HuH-7.5 (cell line): ENCODE measurements around the gene NSD2.
A peak's percentile ranks its signal among the peaks of the same experiment; 100 is the strongest.
"Not testable (repeated sequence)": the region's sequence is repeated elsewhere in the genome, so short reads cannot be mapped to it uniquely, and the experiment has no call there.

ENCODE experiments used
- DNase-seq: peaks from one replicate; pipeline ENCODE4 v3.0.0; 2011; ENCODE audit warnings: low spot score

Gene NSD2

GRCh38 chr4:1842339-1842895 lies 28.8 kb upstream of the NSD2 start:
- DNase-seq, result no peak

DNA sequence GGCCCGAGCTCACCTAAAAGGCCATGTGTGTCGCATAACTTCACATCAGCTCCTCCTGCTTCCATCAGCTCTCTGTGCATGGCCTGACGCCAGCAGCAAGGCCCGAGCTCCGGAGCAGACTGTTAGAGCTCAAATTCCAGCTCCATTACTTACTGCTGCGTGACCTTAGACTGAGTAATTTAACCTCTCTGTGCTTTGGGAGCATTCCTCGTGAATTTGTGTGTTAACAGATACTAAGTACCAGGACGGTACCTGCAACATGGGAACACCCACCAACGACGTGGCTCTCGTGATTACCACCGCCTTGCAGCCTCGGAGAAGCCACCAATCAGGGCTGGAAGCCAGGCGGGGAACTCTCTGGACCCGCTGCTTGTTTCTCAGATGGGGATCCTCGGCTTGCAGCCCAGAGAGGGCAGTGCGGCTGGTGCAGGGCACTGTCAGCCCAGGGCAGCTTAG lies 28.2 kb upstream of the NSD2 start:
- no peak for DNase-seq

DNA sequence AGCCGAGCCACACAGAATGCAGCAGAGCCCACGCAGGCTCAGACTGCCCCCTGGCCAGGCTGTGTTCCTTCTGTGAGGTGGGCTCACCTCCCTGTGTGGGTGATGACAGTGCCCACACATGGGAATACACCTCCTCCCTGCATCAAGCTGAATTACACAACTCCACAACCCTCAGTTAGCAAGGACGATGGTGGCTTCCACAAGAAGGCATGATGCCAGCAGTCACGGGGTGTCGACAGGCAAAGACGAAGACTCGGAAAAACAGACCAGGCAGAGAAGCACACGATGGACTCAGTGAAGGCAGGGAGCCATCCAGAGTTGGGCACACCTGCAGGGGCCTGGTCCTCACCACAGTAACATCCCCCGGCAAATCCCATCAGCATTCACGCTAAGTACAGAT lies 27.3 kb upstream of the NSD2 start:
- DNase-seq, result no peak

- not testable (repeated sequence) for DNase-seq
These were observed 26.6 kb upstream of the NSD2 start for GRCh38 chr4:1844618-1845017.

GRCh38 chr4:1846580-1846979 lies 24.6 kb upstream of the NSD2 start:
- no peak for DNase-seq

GRCh38 chr4:1850276-1850675 lies 20.9 kb upstream of the NSD2 start:
- no peak for DNase-seq

- no peak for DNase-seq
These were observed 20.0 kb upstream of the NSD2 start for GRCh38 chr4:1851160-1851559.

DNA sequence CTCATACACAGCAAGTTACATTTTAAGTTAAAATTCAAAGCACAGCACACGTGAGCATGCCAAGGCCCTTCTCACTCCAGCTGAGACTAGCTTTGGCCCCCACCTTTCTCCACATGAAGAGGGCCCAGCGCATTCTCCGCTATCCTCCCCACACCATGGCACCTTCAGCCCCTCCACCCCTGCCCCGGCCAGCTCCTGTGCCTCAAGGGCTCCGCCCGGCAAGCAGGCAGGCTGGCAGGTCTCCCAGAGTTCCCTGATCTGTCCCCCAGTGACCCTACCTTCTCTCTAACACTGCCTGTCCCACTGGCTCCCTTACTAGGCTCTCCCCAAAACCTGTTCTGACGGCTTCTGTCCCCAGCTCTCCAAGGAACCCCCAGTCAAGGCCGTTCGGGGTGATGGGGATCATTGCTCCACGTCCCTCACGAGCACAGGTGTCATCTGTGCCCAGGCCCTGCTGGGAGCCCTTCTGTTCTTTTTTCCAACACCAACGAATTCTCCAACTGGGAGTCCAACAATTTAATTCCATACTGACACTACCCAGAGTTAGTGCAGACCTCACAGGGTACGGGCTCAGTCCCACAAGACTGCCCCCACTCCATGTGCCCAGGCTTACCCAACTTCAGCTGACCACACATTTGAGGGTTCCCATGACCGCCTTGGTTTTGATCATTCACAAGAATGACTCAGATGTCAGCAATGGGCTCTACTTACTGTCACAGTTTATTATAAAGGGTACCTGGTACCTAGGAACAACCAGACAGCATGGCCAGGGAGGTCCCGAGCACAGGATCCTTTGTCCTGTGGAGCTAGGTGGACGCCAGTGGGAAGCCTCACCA lies 19.4 kb upstream of the NSD2 start:
- DNase-seq, result no peak

GRCh38 chr4:1852904-1853623 lies 18.1 kb upstream of the NSD2 start:
- DNase-seq, result no peak

DNA sequence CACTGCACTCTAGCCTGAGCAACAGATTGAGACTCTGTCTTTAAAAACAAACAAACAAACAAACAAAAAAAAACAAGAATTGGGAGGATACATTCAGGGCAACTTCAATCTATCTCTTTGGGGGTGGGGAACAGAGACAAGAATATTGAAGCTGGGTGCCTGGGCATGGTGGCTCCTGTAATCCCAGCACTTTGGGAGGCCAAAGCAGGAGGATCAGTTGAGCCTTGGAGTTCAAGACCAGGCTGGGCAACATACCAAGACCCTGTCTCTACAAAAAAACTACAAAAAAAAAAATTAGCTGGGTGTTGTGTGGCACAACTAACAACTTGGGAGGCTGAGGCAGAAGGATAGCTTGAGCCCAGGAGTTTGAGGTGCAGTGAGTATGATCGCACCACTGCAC lies 16.4 kb upstream of the NSD2 start:
- DNase-seq, result no peak

DNA sequence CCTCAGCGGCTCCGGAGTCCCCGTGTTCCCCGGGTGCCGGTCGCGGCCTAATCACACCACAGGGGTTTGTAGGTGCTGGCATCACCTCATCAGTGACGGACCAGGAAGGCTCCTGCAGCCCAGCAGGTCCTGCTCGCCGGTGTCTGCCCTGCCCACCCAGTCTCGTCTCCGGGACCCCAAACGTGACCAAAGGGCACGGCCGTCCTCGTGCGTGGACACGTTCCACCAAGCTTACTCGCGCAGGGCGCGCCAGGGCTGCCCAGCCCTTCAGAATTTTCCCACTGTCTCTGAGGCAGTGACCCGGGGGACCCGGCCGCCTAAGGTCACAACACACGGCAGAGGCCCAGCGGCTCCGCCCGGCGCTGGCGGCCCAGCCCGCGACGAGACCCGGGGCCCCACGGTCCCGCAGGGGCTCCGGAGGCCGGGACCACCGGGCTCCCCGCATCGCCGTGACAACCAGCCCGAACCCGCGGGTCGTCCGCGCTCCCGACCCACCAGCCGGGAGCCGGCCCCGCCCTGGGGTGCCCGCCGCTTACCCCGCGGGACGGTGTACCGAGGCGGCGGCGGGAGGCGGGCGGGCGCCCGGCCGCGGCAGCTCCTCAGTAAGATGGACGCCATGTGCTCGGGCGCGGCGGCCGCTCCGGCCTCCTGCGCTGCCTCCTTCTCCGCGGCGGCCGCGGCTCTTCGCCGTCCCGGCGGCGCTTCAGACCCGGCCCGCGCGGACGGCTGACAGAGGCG lies 15.7 kb upstream of the NSD2 start:
- peak; percentile 53 for DNase-seq

- DNase-seq, result peak; percentile 97
These were observed 14.9 kb upstream of the NSD2 start, which contains the start of gene LETM1 for GRCh38 chr4:1856071-1856942. TSS of gene LETM1 (minus strand) at chr4:1856156. CDS start at chr4:1855950, 206 bp downstream.

DNA sequence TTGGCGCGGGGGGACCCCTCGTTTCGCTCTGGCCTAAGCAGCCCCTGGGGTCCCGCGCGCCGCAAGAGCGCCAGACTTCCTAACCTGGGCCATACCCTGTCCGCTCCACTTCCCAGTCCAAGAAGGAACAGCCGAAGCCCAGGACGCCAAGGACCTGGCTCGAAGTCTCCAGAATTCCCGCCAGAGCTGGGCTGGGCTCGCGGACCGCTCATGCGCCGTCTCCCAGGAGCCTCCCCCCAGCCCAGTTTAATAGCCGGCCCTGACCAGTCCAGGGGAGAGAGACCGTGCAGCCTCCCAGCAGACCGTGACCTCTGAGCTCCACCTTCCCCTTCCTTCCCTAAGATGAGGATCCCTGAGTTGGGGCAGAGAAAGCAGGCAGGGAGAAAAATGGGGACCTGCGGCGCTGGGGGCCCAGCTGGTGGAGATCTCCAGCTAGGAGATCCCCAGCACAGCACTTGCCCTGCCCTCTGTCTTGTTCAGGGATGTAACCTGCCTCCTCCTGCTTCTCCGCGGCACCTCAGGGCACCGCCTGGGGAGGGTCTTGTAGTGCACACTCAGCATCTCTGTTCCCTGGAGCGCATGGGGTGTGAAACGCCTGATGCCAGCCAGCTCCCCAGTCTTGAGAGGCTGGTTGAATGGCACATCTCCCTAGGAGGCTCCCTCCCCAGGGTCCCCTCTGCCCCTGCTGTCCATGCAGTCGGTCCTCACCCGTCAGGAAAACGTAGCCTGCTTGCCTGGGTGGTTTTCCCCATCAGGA lies 14.1 kb upstream of the NSD2 start:
- no peak for DNase-seq

- DNase-seq, result no peak
These were observed 13.3 kb upstream of the NSD2 start for GRCh38 chr4:1857931-1858330.

GRCh38 chr4:1859389-1859753 lies 11.8 kb upstream of the NSD2 start:
- DNase-seq, result no peak

DNA sequence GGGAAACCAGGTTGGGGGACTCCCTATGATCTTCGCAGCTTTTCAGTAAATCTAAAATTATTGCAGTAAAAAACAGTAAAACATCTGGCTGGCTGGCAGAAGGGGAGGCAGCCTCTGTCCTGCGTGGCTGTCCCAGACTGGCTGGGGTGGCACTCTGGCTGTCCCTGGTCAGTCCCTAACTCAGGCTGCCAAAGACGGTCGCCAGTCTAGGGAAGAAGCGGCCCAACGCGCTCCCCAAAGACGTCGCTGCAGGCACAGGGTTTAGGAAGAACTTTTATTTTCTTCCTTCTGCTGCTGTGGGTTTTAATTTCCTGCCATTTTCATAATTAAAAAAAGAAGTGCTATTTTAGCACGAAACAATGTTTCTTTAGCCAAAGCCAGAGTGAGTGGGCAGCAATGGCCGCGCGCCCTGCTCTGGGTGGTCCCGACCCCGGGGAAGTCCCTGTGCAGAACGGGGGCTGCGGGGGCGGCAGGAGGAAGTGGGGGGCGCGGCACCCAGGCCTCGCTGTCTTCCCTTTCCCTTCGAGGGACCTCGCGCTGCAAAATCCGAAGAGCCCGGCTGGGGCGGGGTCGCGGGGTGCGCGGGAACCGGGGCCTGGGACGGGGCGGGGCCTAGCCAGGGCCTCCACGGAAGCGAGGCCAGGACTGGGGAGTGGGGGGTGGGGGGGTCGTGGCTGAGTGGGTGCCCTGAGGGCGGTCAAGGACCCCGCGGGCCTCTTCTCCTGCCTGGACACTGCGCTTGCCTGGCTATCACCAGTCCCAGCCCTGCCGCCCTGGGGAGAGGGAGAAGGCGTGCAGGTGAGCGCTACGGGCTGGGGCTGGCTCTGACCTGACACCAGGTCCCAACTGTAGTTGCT lies 8.9 kb upstream of the NSD2 start:
- DNase-seq, result no peak

DNA sequence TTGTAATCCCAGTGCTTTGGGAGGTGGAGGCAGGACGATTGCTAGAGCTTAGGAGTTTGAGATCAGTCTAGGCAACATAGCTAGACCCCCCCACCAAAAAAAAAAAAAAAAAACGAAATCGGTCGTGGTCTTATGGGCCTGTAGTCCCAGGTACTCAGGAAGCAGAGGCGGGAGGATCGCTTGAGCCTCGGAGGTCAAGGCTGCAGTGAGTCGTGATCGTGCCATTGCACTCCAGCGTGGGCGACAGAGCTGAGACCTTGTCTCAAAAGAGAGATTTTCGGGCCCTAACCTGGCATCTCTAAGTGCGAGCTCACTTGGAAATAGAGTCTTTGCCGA lies 8.3 kb upstream of the NSD2 start:
- DNase-seq, result no peak

- DNase-seq, result no peak
These were observed 7.7 kb upstream of the NSD2 start for GRCh38 chr4:1863297-1864033.
